GM23248 (cell line): ENCODE data around the gene DNAH5. TPM values are rescaled to one million over a fixed set of nuclear protein-coding genes. Genes with fewer than 3 reads are reported as not detected.

ENCODE experiments used
- DNase-seq: peaks from one replicate; pipeline ENCODE4 v3.0.0-alpha.2; 2015
- H2AFZ ChIP-seq: fragments of 200-600 bp; sonication (generic); 2 replicates; pipeline ENCODE4 v1.6.1; 2016; ENCODE audit warnings: antibody characterized with exemption
- H3F3A ChIP-seq: fragments of 200-600 bp; sonication (generic); 2 replicates; pipeline ENCODE4 v1.6.1; 2016; ENCODE audit warnings: mild to moderate bottlenecking, antibody characterized with exemption, mixed run types; ENCODE audit not compliant: insufficient read depth
- H3K27ac ChIP-seq: fragments of 200-600 bp; sonication (generic); 2 replicates; pipeline ENCODE4 v1.5.1; 2016; ENCODE audit warnings: mild to moderate bottlenecking
- H3K27me3 ChIP-seq: fragments of 200-600 bp; sonication (generic); replicated peaks from 2 replicates; pipeline ENCODE4 v1.6.1; 2016; ENCODE audit warnings: mild to moderate bottlenecking; ENCODE audit not compliant: insufficient read depth
- H3K36me3 ChIP-seq: fragments of 200-600 bp; sonication (generic); 2 replicates; pipeline ENCODE4 v1.6.1; 2016; ENCODE audit warnings: low read depth, mild to moderate bottlenecking
- H3K4me1 ChIP-seq: fragments of 200-600 bp; sonication (generic); 2 replicates; pipeline ENCODE4 v1.6.1; 2016; ENCODE audit warnings: mild to moderate bottlenecking; ENCODE audit not compliant: insufficient read depth
- H3K4me2 ChIP-seq: fragments of 200-600 bp; sonication (generic); one replicate; pipeline ENCODE4 v1.6.1; 2016; ENCODE audit warnings: mild to moderate bottlenecking; ENCODE audit not compliant: unreplicated experiment
- H3K4me3 ChIP-seq: fragments of 200-600 bp; sonication (generic); 2 replicates; pipeline ENCODE4 v1.5.1; 2016; ENCODE audit warnings: mild to moderate bottlenecking
- H3K79me2 ChIP-seq: fragments of 200-600 bp; sonication (generic); 2 replicates; pipeline ENCODE4 v1.6.1; 2016; ENCODE audit warnings: mild to moderate bottlenecking; ENCODE audit not compliant: insufficient read depth
- H3K9ac ChIP-seq: fragments of 200-600 bp; sonication (generic); 2 replicates; pipeline ENCODE4 v1.6.1; 2016; ENCODE audit warnings: mild to moderate bottlenecking
- H3K9me2 ChIP-seq: fragments of 200-600 bp; sonication (generic); 2 replicates; pipeline ENCODE4 v1.6.1; 2016; ENCODE audit warnings: mixed run types, mild to moderate bottlenecking, moderate library complexity; ENCODE audit not compliant: insufficient read depth
- H3K9me3 ChIP-seq: fragments of 200-600 bp; sonication (generic); one replicate; pipeline ENCODE4 v1.6.1; 2017; ENCODE audit warnings: low read depth
- H4K20me1 ChIP-seq: fragments of 200-600 bp; sonication (generic); 2 replicates; pipeline ENCODE4 v1.6.0; 2016; ENCODE audit not compliant: insufficient read depth
- EZH2 ChIP-seq: fragments of 200-600 bp; sonication (generic); IDR thresholded peaks from 2 replicates; pipeline ENCODE4 v1.6.1; 2018; ENCODE audit warnings: antibody characterized with exemption, mild to moderate bottlenecking; ENCODE audit not compliant: insufficient read depth, poor library complexity, severe bottlenecking
- EZH2phosphoT487 ChIP-seq: fragments of 200-600 bp; sonication (generic); IDR thresholded peaks from 2 replicates; pipeline ENCODE4 v1.6.1; 2018; ENCODE audit warnings: antibody characterized with exemption, moderate library complexity, mild to moderate bottlenecking, low read depth; ENCODE audit not compliant: insufficient read depth
- WGBS, 2 experiments: methylation state at CpG; one replicate each; pipeline ENCODE4 v1.1.6; 2015 to 2017; ENCODE audit warnings: low lambda C conversion rate in 2 of 2, low coverage in 1 of 2; ENCODE audit errors: missing lambda C conversion rate in 2 of 2; 5-methylcytosine and 5-hydroxymethylcytosine counted together
- in situ Hi-C: fragments of 300-500 bp; cut with MboI; formaldehyde crosslinking; loops from 2 replicates; pipeline ENCODE4 v1.15.0; 2020
- polyA plus RNA-seq: library from polyadenylated mRNA; unstranded; fragments of >200 nt; fragmentation: Nextera tagmentation; extraction: Ambion mirVana; gene quantifications from 2 replicates; pipeline ENCODE4 v1.2.1, GENCODE V29; 2016
- total RNA-seq: library from RNA; depleted of rRNA; stranded (reverse); fragments of >200 nt; shearing (Covaris generic); gene quantifications from 2 replicates; pipeline ENCODE4 v1.2.3, GENCODE V29; 2014

The DNAH5 gene
- total and polyA plus RNA-seq, 2 experiments from 2014 or later: 1.4 to 1.5 TPM

DNA sequence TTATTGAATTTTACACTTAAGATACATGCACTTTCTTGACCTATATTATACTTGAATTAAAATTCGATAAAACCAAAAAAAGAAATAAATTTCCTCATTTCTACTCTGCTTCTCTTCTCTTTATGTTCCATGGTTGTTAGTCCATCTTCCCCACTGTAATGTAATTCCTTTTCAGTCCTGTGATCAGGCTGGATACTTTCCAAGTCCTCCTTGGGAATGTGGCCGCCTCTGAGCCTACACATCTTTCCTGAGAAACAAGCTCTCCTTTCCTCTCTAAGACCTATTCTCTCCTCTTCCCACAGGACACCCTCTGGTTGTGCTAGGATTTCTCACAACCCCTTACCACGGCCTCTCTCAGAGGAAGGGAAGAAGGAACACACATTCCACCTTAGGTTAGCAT is 285.1 kb downstream of the DNAH5 start:
- no peaks in the 10 kb centered on the region for H3K27me3 ChIP-seq
- H2AFZ ChIP-seq: no peak overlapping the region
- H3F3A ChIP-seq: peaks cover 14% of the 10 kb centered on the region; the same call in 1 of the 2 replicates
- H3K79me2 ChIP-seq: no peaks in the 10 kb centered on the region
- no peaks in the 10 kb centered on the region for H3K9me2 ChIP-seq
- 67 to 71% methylated on average over 3 of the region's 3 CpGs for WGBS, 2 experiments
- peak; percentile 14 for DNase-seq
- H3K27ac ChIP-seq: no peak overlapping the region
- in situ Hi-C loops: no loop called here
- H3K9ac ChIP-seq: no peak overlapping the region
- peaks cover 18% of the 10 kb centered on the region for H3K4me1 ChIP-seq
- no peaks in the 10 kb centered on the region for H4K20me1 ChIP-seq
- no peaks in the 10 kb centered on the region for H3K9me3 ChIP-seq
- TF ChIP-seq EZH2 (no peak), EZH2phosphoT487 (no peak)
- H3K4me3 ChIP-seq: no peak overlapping the region
- no peaks in the 10 kb centered on the region for H3K36me3 ChIP-seq
- no peak overlapping the region for H3K4me2 ChIP-seq

- H3K4me2 ChIP-seq: no peak overlapping the region
- H3K27ac ChIP-seq: no peak overlapping the region
- H4K20me1 ChIP-seq: no peaks in the 10 kb centered on the region
- H3K9me2 ChIP-seq: no peaks in the 10 kb centered on the region
- in situ Hi-C loops: no loop called here
- peaks cover 12% of the 10 kb centered on the region for H3K4me1 ChIP-seq
- H3K9ac ChIP-seq: no peak overlapping the region
- 64 to 69% methylated on average over 4 of the region's 4 CpGs for WGBS, 2 experiments
- no peaks in the 10 kb centered on the region for H3K36me3 ChIP-seq
- no peak for DNase-seq
- H3K4me3 ChIP-seq: no peak overlapping the region
- no peaks in the 10 kb centered on the region for H3K79me2 ChIP-seq
- no peak for TF ChIP-seq EZH2phosphoT487
- TF ChIP-seq EZH2: no peak
- H3K27me3 ChIP-seq: no peaks in the 10 kb centered on the region
- H2AFZ ChIP-seq: no peak overlapping the region
- 0 out of 2 replicates have a peak, but pooled peaks cover 8% of the 10 kb centered on the region for H3F3A ChIP-seq
- no peaks in the 10 kb centered on the region for H3K9me3 ChIP-seq
These were observed 285.7 kb downstream of the DNAH5 start for GRCh38 chr5:13658761-13659160.

DNA sequence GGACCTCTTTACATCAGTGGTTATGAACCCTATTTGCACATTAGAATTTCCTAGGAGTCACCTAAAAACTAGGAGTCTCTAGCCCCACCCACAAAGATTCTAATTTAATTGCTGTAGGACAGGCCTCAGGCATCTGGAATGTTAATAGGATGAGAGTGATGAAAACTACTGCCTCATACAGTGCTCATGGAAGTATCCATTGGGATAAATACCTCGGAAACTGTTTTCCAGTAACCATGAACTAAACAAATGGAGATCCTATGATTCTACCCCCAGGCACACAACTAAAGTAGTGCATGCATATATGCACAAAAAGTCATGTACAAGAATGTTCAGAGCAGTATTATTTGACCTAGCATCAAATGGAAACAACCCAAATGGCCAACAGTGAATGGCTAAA is 286.3 kb downstream of the DNAH5 start:
- WGBS, 2 experiments: 63 to 68% methylated on average over 1 of the region's 1 CpG
- 0 out of 2 replicates have a peak, but pooled peaks cover 8% of the 10 kb centered on the region for H3F3A ChIP-seq
- no peaks in the 10 kb centered on the region for H3K27me3 ChIP-seq
- H3K79me2 ChIP-seq: no peaks in the 10 kb centered on the region
- H3K9me3 ChIP-seq: no peaks in the 10 kb centered on the region
- no peak overlapping the region for H3K4me2 ChIP-seq
- no peaks in the 10 kb centered on the region for H3K9me2 ChIP-seq
- in situ Hi-C loops: no loop called here
- no peak for DNase-seq
- H3K27ac ChIP-seq: no peak overlapping the region
- no peaks in the 10 kb centered on the region for H3K36me3 ChIP-seq
- no peak overlapping the region for H3K4me3 ChIP-seq
- H2AFZ ChIP-seq: no peak overlapping the region
- H4K20me1 ChIP-seq: no peaks in the 10 kb centered on the region
- TF ChIP-seq EZH2phosphoT487: no peak
- TF ChIP-seq EZH2: no peak
- H3K4me1 ChIP-seq: peaks cover 10% of the 10 kb centered on the region
- H3K9ac ChIP-seq: no peak overlapping the region

- no peak overlapping the region for H3K4me3 ChIP-seq
- H3K9me2 ChIP-seq: no peaks in the 10 kb centered on the region
- H3K4me2 ChIP-seq: no peak overlapping the region
- no peak overlapping the region for H2AFZ ChIP-seq
- no peaks in the 10 kb centered on the region for H3K36me3 ChIP-seq
- no peaks in the 10 kb centered on the region for H3K9me3 ChIP-seq
- H3K4me1 ChIP-seq: no peaks in the 10 kb centered on the region
- DNase-seq: no peak
- no peak overlapping the region for H3K27ac ChIP-seq
- H3K27me3 ChIP-seq: no peaks in the 10 kb centered on the region
- no peaks in the 10 kb centered on the region for H3K79me2 ChIP-seq
- TF ChIP-seq EZH2phosphoT487 (no peak), EZH2 (no peak)
- in situ Hi-C loops: no loop called here
- no peaks in the 10 kb centered on the region for H4K20me1 ChIP-seq
- 38 to 45% methylated on average over 2 of the region's 2 CpGs for WGBS, 2 experiments
- no peaks in the 10 kb centered on the region for H3F3A ChIP-seq
- H3K9ac ChIP-seq: no peak overlapping the region
These were observed 290.8 kb downstream of the DNAH5 start for GRCh38 chr5:13653709-13654108.

DNA sequence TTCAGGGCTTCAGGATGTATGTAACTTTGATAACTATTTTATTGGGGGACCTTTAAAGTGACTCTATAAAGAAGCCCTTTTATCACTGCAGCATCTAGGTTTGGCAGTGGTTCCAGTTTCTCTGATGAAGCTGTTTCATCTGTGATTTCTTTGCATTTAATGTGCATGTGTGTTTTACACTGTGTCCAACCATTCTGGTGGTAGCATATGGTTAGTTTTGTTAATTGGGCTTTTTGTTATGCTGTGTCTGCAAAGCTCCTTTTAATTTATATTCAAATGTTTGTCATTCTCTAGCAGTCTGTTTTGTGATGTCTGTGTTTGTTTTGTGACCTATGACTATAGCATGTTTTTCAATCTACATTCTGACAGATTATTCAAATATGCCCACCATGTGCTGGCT is 294.8 kb downstream of the DNAH5 start:
- no peaks in the 10 kb centered on the region for H3K79me2 ChIP-seq
- no peak overlapping the region for H3K4me3 ChIP-seq
- no peak overlapping the region for H3K4me2 ChIP-seq
- no peaks in the 10 kb centered on the region for H3K4me1 ChIP-seq
- no peaks in the 10 kb centered on the region for H4K20me1 ChIP-seq
- no peaks in the 10 kb centered on the region for H3K9me3 ChIP-seq
- H3F3A ChIP-seq: no peaks in the 10 kb centered on the region
- H2AFZ ChIP-seq: no peak overlapping the region
- no peak overlapping the region for H3K27ac ChIP-seq
- H3K36me3 ChIP-seq: no peaks in the 10 kb centered on the region
- no peak for DNase-seq
- TF ChIP-seq EZH2phosphoT487 (no peak), EZH2 (no peak)
- in situ Hi-C loops: no loop called here
- H3K9me2 ChIP-seq: no peaks in the 10 kb centered on the region
- no peak overlapping the region for H3K9ac ChIP-seq
- H3K27me3 ChIP-seq: no peaks in the 10 kb centered on the region
